HEK293 (cell line): ENCODE measurements around the gene DSTN.

Experiments used
- CTCF ChIA-PET: fragments of 350-600 bp; formaldehyde crosslinking; extraction: SDS; loops from one replicate; lab custom pipeline; 2021; ENCODE audit warnings: antibody characterized with exemption; lab: Yijun Ruan, JAX
- POLR2A ChIA-PET: fragments of 300-600 bp; formaldehyde crosslinking; extraction: SDS; loops from one replicate; lab custom pipeline; 2020; ENCODE audit warnings: antibody characterized with exemption, inconsistent platforms; lab: Yijun Ruan, JAX
- H3K27ac ChIP-seq: fragments of 200-500 bp; sonication (Bioruptor generic); 2 replicates; pipeline ENCODE4 v1.5.1; 2014; ENCODE audit warnings: low read depth, low read length, control low read depth, inconsistent platforms; ENCODE audit errors: extremely low read depth
- H3K36me3 ChIP-seq, 2 experiments: fragments of 200-500 bp in 1 of 2; sonication (Bioruptor generic) in 1 of 2; 1 replicate in 1 of 2; 2 replicates in 1 of 2; pipeline ENCODE4 v1.5.1; 2014 to 2017; ENCODE audit warnings: inconsistent platforms in 2 of 2, low read length in 2 of 2; ENCODE audit not compliant: control insufficient read depth in 2 of 2, insufficient read depth in 1 of 2
- H3K4me1 ChIP-seq: fragments of 200-500 bp; sonication (Bioruptor generic); 2 replicates; pipeline ENCODE4 v1.5.1; 2014; ENCODE audit warnings: mild to moderate bottlenecking, low read length, inconsistent platforms; ENCODE audit not compliant: control insufficient read depth, insufficient read depth
- H3K4me3 ChIP-seq: 2 replicates; pipeline ENCODE4 v1.5.1; 2011; ENCODE audit warnings: low read depth, mild to moderate bottlenecking, control low read depth, low read length, moderate library complexity
- H3K9me3 ChIP-seq: fragments of 200-500 bp; sonication (Bioruptor generic); 2 replicates; pipeline ENCODE4 v1.5.1; 2014; ENCODE audit warnings: low read depth, low read length, inconsistent platforms; ENCODE audit not compliant: control insufficient read depth, insufficient read depth
- KLF10 ChIP-seq: fragments of 450-650 bp; IDR thresholded peaks from 2 replicates; pipeline ENCODE4 v1.5.1; 2018; ENCODE audit warnings: missing biosample characterization, mild to moderate bottlenecking, missing genetic modification characterization
- KLF8 ChIP-seq: fragments of 450-650 bp; formaldehyde crosslinking; IDR thresholded peaks from 2 replicates; pipeline ENCODE4 v1.5.1; 2016; ENCODE audit warnings: missing biosample characterization, missing genetic modification characterization
- KLF9 ChIP-seq: fragments of 450-650 bp; formaldehyde crosslinking; IDR thresholded peaks from 2 replicates; pipeline ENCODE4 v1.5.1; 2016; ENCODE audit warnings: missing biosample characterization, missing genetic modification characterization, low read depth
- OVOL3 ChIP-seq: fragments of 450-650 bp; formaldehyde crosslinking; IDR thresholded peaks from 2 replicates; pipeline ENCODE4 v1.5.1; 2016; ENCODE audit warnings: missing biosample characterization, missing genetic modification characterization
- TRIM28 ChIP-seq: IDR thresholded peaks from 2 replicates; pipeline ENCODE4 v1.6.1; 2011; ENCODE audit warnings: low read length, control low read depth, borderline replicate concordance
- ZEB2 ChIP-seq: fragments of 450-650 bp; formaldehyde crosslinking; IDR thresholded peaks from 2 replicates; pipeline ENCODE4 v1.5.1; 2016; ENCODE audit warnings: missing biosample characterization, missing genetic modification characterization
- ZFP3 ChIP-seq: fragments of 450-650 bp; formaldehyde crosslinking; IDR thresholded peaks from 2 replicates; pipeline ENCODE4 v1.5.1; 2016; ENCODE audit warnings: low read depth, missing biosample characterization, missing genetic modification characterization
- ZIC2 ChIP-seq: fragments of 450-650 bp; formaldehyde crosslinking; IDR thresholded peaks from 2 replicates; pipeline ENCODE4 v1.5.1; 2016; ENCODE audit warnings: missing biosample characterization, missing genetic modification characterization
- ZNF16 ChIP-seq: fragments of 450-650 bp; formaldehyde crosslinking; IDR thresholded peaks from 2 replicates; pipeline ENCODE4 v1.5.1; 2016; ENCODE audit warnings: low read depth, missing biosample characterization, missing genetic modification characterization
- ZNF214 ChIP-seq: fragments of 450-650 bp; formaldehyde crosslinking; IDR thresholded peaks from 2 replicates; pipeline ENCODE4 v1.5.1; 2017; ENCODE audit warnings: missing biosample characterization, mild to moderate bottlenecking, missing genetic modification characterization, borderline replicate concordance
- ZNF248 ChIP-seq: fragments of 450-650 bp; formaldehyde crosslinking; IDR thresholded peaks from 2 replicates; pipeline ENCODE4 v1.5.1; 2017; ENCODE audit warnings: missing biosample characterization, missing genetic modification characterization
- ZNF274 ChIP-seq, 2 experiments: fragments of 200-500 bp in 1 of 2; fragments of 450-650 bp in 1 of 2; sonication (Bioruptor generic) in 1 of 2; formaldehyde crosslinking in 1 of 2; IDR thresholded peaks; 2 replicates each; pipeline versions ENCODE4 v1.5.1 to v1.6.1; 2014 to 2016; ENCODE audit warnings: borderline replicate concordance in 1 of 2, inconsistent platforms in 1 of 2, low read length in 1 of 2, missing biosample characterization in 1 of 2, missing genetic modification characterization in 1 of 2
- ZNF292 ChIP-seq: fragments of 450-650 bp; formaldehyde crosslinking; IDR thresholded peaks from 2 replicates; pipeline ENCODE4 v1.5.1; 2016; ENCODE audit warnings: low read depth, missing biosample characterization, missing genetic modification characterization, borderline replicate concordance
- ZNF302 ChIP-seq: fragments of 450-650 bp; formaldehyde crosslinking; IDR thresholded peaks from 2 replicates; pipeline ENCODE4 v1.5.1; 2016; ENCODE audit warnings: missing biosample characterization, missing genetic modification characterization, low read depth
- ZNF335 ChIP-seq: fragments of 450-650 bp; formaldehyde crosslinking; conservative IDR thresholded peaks from 2 replicates; pipeline ENCODE4 v1.5.1; 2016; ENCODE audit warnings: missing biosample characterization, missing genetic modification characterization
- ZNF354C ChIP-seq: fragments of 450-650 bp; formaldehyde crosslinking; IDR thresholded peaks from 2 replicates; pipeline ENCODE4 v1.5.1; 2016; ENCODE audit warnings: missing biosample characterization, missing genetic modification characterization, low read depth, borderline replicate concordance
- ZNF366 ChIP-seq: fragments of 450-650 bp; formaldehyde crosslinking; conservative IDR thresholded peaks from 2 replicates; pipeline ENCODE4 v1.5.1; 2016; ENCODE audit warnings: missing biosample characterization, missing genetic modification characterization
- ZNF394 ChIP-seq: fragments of 450-650 bp; formaldehyde crosslinking; IDR thresholded peaks from 2 replicates; pipeline ENCODE4 v1.5.1; 2016; ENCODE audit warnings: missing biosample characterization, missing genetic modification characterization, mild to moderate bottlenecking, moderate library complexity, borderline replicate concordance
- ZNF416 ChIP-seq: fragments of 450-650 bp; formaldehyde crosslinking; IDR thresholded peaks from 2 replicates; pipeline ENCODE4 v1.5.1; 2016; ENCODE audit warnings: missing biosample characterization, missing genetic modification characterization
- ZNF510 ChIP-seq: fragments of 450-650 bp; formaldehyde crosslinking; IDR thresholded peaks from 2 replicates; pipeline ENCODE4 v1.5.1; 2018; ENCODE audit warnings: mild to moderate bottlenecking, missing genetic modification characterization, missing biosample characterization; ENCODE audit not compliant: insufficient replicate concordance
- ZNF514 ChIP-seq: fragments of 450-650 bp; formaldehyde crosslinking; IDR thresholded peaks from 2 replicates; pipeline ENCODE4 v1.5.1; 2016; ENCODE audit warnings: missing biosample characterization, missing genetic modification characterization
- ZNF600 ChIP-seq: fragments of 450-650 bp; formaldehyde crosslinking; IDR thresholded peaks from 2 replicates; pipeline ENCODE4 v1.5.1; 2016; ENCODE audit warnings: missing biosample characterization, missing genetic modification characterization
- ZNF623 ChIP-seq: fragments of 450-650 bp; formaldehyde crosslinking; IDR thresholded peaks from 2 replicates; pipeline ENCODE4 v1.5.1; 2016; ENCODE audit warnings: missing biosample characterization, missing genetic modification characterization
- ZNF76 ChIP-seq: fragments of 450-650 bp; formaldehyde crosslinking; IDR thresholded peaks from 2 replicates; pipeline ENCODE4; 2016; ENCODE audit warnings: low read depth, missing biosample characterization, missing genetic modification characterization, borderline replicate concordance
- ZNF768 ChIP-seq: fragments of 450-650 bp; formaldehyde crosslinking; IDR thresholded peaks from 2 replicates; pipeline ENCODE4 v1.5.1; 2018; ENCODE audit warnings: missing biosample characterization, mild to moderate bottlenecking, missing genetic modification characterization
- ZNF776 ChIP-seq: fragments of 450-650 bp; formaldehyde crosslinking; IDR thresholded peaks from 2 replicates; pipeline ENCODE4 v1.5.0; 2017; ENCODE audit warnings: missing biosample characterization, missing genetic modification characterization, borderline replicate concordance
- ZNF777 ChIP-seq: fragments of 450-650 bp; formaldehyde crosslinking; IDR thresholded peaks from 2 replicates; pipeline ENCODE4 v1.5.1; 2017; ENCODE audit warnings: missing biosample characterization, missing genetic modification characterization, borderline replicate concordance
- ZNF792 ChIP-seq: fragments of 450-650 bp; formaldehyde crosslinking; IDR thresholded peaks from 2 replicates; pipeline ENCODE4 v1.5.1; 2016; ENCODE audit warnings: missing biosample characterization, missing genetic modification characterization
- ZNF830 ChIP-seq: fragments of 450-650 bp; IDR thresholded peaks from 2 replicates; pipeline ENCODE4 v1.5.0; 2018; ENCODE audit warnings: missing biosample characterization, missing genetic modification characterization, low read depth, mild to moderate bottlenecking, moderate library complexity
- TF ChIP-seq, protein P1 (sequence below): fragments of 450-650 bp; formaldehyde crosslinking; IDR thresholded peaks from 2 replicates; pipeline ENCODE4 v1.5.1; 2016; ENCODE audit warnings: missing biosample characterization, missing genetic modification characterization
- TF ChIP-seq, protein P2 (sequence below): fragments of 450-650 bp; formaldehyde crosslinking; IDR thresholded peaks from 2 replicates; pipeline ENCODE4 v1.5.1; 2016; ENCODE audit warnings: missing biosample characterization, missing genetic modification characterization
- TF ChIP-seq, protein P3 (sequence below): fragments of 450-650 bp; formaldehyde crosslinking; IDR thresholded peaks from 2 replicates; pipeline ENCODE4 v1.5.1; 2016; ENCODE audit warnings: missing biosample characterization, missing genetic modification characterization
- TF ChIP-seq, protein P4 (sequence below): fragments of 450-650 bp; formaldehyde crosslinking; optimal IDR thresholded peaks from 2 replicates; pipeline ENCODE3; 2016; ENCODE audit warnings: missing biosample characterization, mild to moderate bottlenecking, missing genetic modification characterization

DSTN gene

DNA sequence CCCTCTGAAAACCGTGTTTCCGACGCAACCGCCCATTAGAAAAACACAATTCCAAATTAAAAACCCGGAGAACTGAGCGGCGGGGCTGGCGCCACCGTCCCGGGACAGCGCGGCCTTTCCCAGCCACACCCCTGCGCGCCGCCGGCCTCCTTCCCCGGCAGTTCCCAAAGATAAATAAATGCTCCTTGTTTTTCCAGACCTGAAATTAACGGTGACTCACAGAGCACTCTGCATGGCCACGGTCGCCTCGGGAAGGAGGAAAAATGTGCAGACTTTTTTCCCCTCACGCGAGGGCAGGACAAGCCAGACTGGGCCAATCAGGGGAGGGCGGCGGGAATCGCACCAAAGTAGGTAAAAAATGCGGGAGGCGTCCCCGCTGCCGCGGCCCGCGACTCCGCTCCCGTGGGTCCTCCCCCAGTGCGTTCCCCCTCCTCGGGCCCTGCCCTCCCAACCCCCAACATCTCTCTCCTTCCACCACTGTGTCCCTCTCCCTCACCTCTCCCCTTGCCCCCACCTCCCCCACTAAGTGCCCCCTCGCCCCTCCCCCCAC lies 828 bp upstream of the DSTN start (continued):
- TF ChIP-seq ZNF335 (tag by site-specific recombination) (peak; percentile 55; the same call in 1 of the 2 replicates), KLF10 (peak; percentile 80), ZEB2 (peak; percentile 40; the same call in 1 of the 2 replicates)
- TF ChIP-seq, protein P1, sequence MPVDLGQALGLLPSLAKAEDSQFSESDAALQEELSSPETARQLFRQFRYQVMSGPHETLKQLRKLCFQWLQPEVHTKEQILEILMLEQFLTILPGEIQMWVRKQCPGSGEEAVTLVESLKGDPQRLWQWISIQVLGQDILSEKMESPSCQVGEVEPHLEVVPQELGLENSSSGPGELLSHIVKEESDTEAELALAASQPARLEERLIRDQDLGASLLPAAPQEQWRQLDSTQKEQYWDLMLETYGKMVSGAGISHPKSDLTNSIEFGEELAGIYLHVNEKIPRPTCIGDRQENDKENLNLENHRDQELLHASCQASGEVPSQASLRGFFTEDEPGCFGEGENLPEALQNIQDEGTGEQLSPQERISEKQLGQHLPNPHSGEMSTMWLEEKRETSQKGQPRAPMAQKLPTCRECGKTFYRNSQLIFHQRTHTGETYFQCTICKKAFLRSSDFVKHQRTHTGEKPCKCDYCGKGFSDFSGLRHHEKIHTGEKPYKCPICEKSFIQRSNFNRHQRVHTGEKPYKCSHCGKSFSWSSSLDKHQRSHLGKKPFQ (tag by site-specific recombination), result no peak
- TF ChIP-seq, protein P2, sequence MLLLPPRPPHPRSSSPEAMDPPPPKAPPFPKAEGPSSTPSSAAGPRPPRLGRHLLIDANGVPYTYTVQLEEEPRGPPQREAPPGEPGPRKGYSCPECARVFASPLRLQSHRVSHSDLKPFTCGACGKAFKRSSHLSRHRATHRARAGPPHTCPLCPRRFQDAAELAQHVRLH, result no peak

DNA sequence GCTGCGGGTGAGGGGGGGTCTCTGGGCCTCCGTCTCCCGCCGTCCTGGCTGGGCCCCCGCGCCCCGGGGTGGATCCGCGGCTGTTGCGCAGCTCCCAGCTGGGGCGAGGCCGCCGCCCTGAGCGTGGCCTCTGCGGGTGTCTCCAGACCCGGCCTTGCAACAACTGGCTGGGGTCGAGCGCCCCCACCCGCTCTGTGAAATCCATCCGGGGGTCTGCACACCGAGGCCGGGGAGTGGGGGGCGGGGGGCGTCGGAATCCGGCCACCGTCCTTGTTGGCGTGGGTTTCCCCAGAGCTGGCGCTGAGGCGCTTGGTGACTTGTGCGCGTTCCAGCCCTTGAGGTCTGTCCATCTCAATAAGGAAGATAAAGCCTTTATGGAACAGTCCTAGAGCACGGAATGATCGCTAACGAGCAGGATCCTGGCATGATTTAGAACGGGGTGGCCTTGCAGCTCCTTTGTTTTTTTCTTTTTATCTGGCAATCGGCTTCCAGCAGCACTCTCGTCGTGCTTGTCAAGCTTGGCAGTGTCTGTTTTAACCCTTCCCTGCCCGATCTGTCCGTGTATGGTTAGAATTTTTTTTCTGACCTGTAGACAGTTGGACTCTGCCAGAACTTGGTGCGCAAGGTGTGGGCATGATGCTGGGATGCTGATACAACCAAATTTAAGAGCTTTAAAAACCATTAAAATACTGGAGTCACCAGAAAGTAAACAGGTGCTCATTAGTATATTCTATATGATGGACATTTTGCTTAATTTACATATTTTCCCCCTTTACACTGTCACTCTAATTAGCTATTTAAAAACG lies 675 bp downstream of the DSTN start:
- Histone ChIP-seq H3K4me3 (peak overlapping the region; percentile 98), H3K27ac (peak overlapping the region; percentile 99), H3K4me1 (peaks cover 8% of the 10 kb centered on the region), H3K36me3 (no peaks in the 10 kb centered on the region), H3K9me3 (no peaks in the 10 kb centered on the region)
- ChIA-PET POLR2A (interaction anchor here (0.5 to 2.9 kb wide), 21 partner anchors 9 to 398 kb away, joined by 4 to 24 read pairs (median 6); partner anchors contain the start of genes BFSP1, MGME1, RRBP1 and SNX5), CTCF (interaction anchor here (0.6 to 1.3 kb wide), 11 partner anchors 31 to 369 kb away, joined by 3 to 4 read pairs (median 3); no protein-coding TSS in a partner anchor)
- no peak for TF ChIP-seq ZNF16 (tag by site-specific recombination)
- no peak for TF ChIP-seq ZNF514 (tag by site-specific recombination)
- no peak for TF ChIP-seq KLF9 (tag by site-specific recombination)
- TF ChIP-seq ZNF274 (IDR thresholded peaks at IDR 0.05; ENCODE audit: low read length), result no peak
- no peak for TF ChIP-seq ZNF274 (tag by site-specific recombination; IDR thresholded peaks at IDR 0.05; ENCODE audit: borderline replicate concordance)
- no peak for TF ChIP-seq ZNF830 (tag by site-specific recombination)
- TF ChIP-seq ZNF416 (tag by site-specific recombination), result no peak
- no peak for TF ChIP-seq ZNF623 (tag by site-specific recombination)
- TF ChIP-seq, protein P3, sequence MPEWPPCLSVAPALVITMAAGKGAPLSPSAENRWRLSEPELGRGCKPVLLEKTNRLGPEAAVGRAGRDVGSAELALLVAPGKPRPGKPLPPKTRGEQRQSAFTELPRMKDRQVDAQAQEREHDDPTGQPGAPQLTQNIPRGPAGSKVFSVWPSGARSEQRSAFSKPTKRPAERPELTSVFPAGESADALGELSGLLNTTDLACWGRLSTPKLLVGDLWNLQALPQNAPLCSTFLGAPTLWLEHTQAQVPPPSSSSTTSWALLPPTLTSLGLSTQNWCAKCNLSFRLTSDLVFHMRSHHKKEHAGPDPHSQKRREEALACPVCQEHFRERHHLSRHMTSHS (tag by site-specific recombination), result no peak
- no peak for TF ChIP-seq ZNF248 (tag by site-specific recombination)
- peak; percentile 54 for TF ChIP-seq ZIC2 (tag by site-specific recombination)
- TF ChIP-seq ZNF354C (tag by site-specific recombination), result no peak
- no peak for TF ChIP-seq ZNF792 (tag by site-specific recombination)
- no peak for TF ChIP-seq ZNF292 (tag by site-specific recombination)
- no peak for TF ChIP-seq ZNF394 (tag by site-specific recombination)
- TF ChIP-seq ZNF366 (tag by site-specific recombination), result peak; percentile 64; the same call in 1 of the 2 replicates
- TF ChIP-seq ZNF768 (tag by site-specific recombination), result no peak
- TF ChIP-seq ZNF302 (tag by site-specific recombination), result no peak
- no peak for TF ChIP-seq ZNF510 (tag by site-specific recombination)
- TF ChIP-seq TRIM28, result no peak
- TF ChIP-seq OVOL3, result no peak
- TF ChIP-seq ZFP3 (tag by site-specific recombination), result no peak
- TF ChIP-seq, protein P4, sequence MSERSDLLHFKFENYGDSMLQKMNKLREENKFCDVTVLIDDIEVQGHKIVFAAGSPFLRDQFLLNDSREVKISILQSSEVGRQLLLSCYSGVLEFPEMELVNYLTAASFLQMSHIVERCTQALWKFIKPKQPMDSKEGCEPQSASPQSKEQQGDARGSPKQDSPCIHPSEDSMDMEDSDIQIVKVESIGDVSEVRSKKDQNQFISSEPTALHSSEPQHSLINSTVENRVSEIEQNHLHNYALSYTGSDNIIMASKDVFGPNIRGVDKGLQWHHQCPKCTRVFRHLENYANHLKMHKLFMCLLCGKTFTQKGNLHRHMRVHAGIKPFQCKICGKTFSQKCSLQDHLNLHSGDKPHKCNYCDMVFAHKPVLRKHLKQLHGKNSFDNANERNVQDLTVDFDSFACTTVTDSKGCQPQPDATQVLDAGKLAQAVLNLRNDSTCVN (tag by site-specific recombination), result peak; percentile 60
- TF ChIP-seq ZNF600 (tag by site-specific recombination), result no peak
- TF ChIP-seq ZNF76 (tag by site-specific recombination), result no peak
- TF ChIP-seq ZNF776 (tag by site-specific recombination), result no peak
- TF ChIP-seq ZNF777, result no peak
- no peak for TF ChIP-seq ZNF214 (tag by site-specific recombination)
- TF ChIP-seq KLF8 (tag by site-specific recombination), result no peak
